GM21528 (cell line): ENCODE results near the gene PLEKHG5.
"Not testable (repeated sequence)": the region's sequence is repeated elsewhere in the genome, so short reads cannot be mapped to it uniquely, and the experiment has no call there.

Source experiments
- ATAC-seq: cut with Tn5 transposase; IDR thresholded peaks from one replicate; pipeline ENCODE4 v1.9.1; 2021; ENCODE audit warnings: mild to moderate bottlenecking, moderate library complexity; ENCODE audit not compliant: unreplicated experiment, low FRiP score

PLEKHG5 gene

DNA sequence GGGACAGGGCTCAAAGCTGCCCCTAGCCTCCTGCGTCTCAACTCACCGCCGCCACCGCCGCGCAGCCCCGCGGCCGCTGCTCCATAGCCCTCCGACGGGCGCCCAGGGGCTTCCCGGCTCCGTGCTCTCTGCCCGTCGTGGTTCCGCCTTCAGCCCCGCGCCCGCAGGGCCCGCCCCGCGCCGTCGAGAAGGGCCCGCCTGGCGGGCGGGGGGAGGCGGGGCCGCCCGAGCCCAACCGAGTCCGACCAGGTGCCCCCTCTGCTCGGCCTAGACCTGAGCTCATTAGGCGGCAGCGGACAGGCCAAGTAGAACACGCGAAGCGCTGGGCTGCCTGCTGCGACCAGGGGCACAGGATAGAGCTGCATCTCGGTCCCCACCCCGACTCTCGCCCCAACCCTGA, 25.4 kb downstream of the PLEKHG5 start, which contains the start of gene TNFRSF25:
TNFRSF25 (minus strand) TSS at position 151 of the 400 bp plus-strand sequence; CDS start at position 85, 66 bp downstream.
- ATAC-seq: no peak

DNA sequence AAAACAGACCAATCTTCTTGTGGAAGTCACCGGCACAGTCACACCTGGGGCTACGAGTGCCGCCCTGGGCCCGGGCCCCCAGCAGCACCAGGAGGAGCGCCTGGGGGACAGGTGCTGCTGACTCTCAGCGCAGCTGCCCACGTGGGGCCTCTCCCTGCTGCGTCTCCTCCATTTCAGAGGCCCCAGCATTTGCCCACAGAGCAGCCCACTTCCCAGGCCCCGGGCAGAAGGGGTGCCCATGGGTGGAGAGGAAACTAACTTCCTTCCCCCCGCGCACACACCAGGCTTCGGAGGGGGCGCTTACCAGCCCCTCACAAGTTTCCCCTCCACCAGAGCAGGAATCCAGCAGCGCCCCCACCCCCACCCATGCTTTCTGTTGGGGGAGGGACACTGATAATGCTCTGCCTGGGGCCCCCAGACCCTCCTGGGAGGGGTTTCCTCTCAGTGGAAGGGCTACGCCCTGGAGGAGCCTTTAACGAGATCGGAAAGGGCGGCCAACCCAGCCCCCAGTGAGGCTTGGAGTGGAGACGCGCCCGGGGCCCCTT, 25.9 kb downstream of the PLEKHG5 start:
- ATAC-seq: no peak

DNA sequence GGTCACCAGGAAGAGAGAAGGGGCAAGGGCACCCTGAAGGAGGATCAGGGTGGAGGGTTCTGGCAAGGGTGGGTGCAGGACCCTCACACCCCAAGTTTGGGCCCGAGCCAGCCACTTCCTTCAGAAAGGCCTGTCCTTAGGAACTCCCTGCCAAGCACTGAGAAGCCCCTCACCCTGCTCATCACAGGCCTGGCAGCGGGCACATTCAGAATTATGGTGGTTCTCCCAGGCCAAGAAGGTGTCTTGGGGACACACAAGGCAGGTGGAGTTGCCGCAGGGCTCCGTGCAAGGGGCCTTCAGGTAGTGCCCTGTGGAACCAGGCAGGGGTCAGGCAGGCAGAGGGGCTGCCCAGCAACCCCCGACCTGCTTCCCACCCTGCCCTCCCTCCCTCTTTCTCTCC, 26.6 kb downstream of the PLEKHG5 start:
- no peak for ATAC-seq

DNA sequence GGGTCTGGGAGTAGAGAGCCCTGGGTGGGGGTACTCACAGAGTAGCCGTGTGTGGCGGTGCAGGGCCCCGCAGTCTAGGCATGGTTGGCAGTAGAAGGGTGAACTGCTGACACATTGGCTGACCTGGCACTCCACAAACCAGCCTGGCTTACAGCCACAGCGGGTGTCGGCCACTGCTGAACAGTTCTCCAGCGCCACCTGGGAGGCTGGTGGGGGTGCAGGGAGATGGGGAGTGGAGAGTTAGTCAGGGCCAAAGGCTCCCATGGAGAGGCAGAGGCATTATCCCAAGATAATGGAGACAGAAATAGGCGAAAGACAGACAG, 27.0 kb downstream of the PLEKHG5 start:
- no peak for ATAC-seq

DNA sequence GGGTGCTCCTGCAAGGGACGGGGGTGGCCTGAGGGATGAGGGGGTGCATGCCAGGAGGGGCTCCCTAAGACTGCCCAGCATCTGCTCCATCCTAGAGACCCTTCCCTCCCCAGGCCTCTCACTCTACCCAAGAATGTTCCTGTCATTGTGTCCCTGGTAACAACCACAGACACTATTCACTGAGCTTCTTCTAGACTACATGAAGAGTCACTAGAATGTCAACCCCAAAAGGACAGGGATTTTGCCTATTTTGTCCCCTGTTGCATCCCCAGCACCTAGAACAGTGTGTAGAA, 28.4 kb downstream of the PLEKHG5 start:
- no peak for ATAC-seq

DNA sequence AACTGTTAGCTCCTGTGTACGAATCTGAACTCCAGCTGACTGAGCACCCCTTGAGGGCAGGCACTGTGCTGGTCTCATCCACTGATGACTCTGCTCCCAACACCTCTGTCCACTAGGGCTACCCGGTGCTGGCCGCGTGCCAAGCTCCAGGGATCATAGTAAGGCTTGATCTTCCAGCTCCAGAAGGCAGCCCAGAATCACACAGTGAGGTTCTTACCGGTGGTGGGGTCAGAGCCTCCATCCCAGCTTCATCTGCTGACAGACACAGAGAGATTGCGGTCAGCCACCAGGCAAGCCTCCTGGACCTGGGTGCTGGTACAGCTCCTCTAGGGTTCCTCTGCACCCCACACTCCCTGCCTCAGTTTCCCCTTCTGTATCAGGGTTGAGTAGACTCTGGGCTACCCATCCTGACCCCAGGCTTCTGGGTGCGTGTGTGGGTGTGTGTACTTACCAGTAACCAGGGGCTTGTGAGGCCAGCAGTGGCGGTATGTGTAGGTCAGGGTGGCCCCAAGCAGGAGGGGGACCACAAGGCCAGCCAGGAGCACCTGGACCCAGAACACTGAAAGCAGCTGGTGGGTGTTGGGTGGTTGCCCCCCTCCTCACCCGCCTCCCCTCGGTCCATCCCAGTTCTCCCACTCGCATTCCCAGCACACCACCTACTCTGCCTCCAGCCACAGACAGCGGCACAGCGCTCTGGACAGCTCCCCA, 28.9 kb downstream of the PLEKHG5 start:
- ATAC-seq: no peak

DNA sequence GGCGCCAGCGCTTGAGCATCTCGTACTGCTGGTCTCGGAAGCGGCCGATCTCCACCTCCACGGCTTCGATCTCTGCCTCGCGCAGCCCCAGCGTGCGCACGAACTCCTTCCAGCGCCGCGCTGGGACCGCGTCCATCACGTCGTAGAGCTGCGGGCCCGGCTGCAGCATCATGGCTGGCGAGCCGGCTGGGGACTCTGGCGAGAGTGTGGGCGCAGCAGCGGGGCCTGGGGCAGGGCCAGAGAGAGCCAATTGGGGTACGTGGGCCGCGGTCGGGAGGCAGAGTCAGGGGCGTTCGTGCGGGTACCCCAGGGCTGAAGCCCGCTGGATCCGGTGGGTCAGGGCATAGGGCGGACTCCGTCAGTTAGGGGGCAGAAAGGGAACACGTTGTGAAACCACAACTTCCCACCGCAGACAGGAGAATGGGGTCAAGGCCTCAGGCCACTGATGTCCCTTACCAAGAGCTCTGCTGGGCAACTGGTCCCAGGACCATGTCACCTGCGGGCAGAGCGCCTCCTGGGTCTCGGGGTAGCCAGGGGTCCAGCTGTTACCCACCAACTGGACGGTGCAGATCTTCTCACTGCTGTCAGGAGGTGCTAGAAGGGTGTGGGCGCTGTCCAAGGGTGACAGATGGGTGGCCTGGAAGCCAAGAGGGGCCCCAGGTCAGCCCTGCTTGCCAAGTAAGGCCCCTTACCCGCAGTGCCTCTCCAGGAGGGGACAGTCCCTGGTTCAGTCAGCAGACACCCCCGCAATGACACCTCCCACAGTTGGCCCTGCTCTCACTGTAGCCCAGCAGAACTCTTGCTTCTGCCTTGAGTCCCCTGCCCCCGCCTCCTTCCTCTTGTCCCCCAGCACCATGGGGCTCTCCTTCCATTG, 29.7 kb downstream of the PLEKHG5 start:
- no peak for ATAC-seq

DNA sequence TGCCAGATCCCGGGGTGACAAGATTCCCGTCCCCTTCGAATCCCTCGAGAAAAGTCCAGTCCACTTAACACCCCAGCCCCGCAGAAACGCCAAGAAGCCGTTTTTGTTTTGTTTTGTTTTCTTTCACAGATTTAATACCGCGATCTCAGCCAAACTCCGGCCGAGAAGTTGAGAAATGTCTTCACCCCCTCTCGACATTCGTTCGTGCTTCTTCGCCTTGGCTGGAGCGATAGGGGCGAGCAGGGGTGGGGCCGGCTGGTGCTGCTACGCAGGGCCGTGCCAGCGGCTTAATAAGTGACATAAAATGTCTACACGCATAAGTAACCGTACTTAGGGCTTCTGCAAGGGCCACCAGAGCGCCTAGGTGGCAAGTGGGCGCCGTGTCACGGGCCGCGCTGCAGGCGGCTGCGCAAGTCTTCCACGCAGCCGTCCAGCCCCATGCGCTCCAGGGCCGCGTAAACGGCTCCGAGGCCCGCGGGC, 30.4 kb downstream of the PLEKHG5 start:
- ATAC-seq: no peak

DNA sequence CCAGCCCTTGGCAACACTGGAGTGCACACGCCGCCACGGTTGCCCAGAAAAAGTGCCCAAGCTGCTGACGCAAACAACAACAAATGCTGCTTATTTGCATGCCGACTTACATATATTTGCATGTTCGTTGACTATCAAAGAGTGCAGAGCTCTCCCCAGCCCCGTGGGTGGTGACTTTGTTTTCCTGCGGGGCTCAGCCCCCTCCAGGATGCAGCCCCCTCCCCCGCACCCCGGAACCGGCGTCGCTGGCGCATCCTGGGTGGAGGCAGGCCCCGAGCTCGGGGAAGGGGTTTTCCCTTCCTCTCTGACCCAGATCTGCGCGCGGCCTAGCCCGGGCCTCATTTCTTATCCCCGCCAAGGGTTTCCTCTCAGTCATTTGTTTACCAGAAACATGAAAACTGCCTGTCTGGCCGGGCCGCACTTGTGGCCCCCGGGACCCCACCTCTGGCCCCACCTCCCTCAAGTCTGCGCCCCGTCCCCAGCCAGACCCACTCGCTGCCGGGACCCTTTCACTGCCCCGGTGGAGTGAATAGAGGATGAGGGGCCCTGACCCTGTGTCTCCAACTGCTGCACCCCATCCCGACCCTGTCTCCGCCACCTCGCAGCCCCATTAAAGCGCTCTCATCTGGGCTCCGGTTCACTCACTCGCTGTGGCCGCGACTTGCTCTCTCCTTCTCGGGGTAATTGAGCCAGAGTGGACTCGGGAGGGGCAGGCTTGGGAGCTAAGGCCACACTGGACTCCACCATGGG, 31.0 kb downstream of the PLEKHG5 start:
- no peak for ATAC-seq

DNA sequence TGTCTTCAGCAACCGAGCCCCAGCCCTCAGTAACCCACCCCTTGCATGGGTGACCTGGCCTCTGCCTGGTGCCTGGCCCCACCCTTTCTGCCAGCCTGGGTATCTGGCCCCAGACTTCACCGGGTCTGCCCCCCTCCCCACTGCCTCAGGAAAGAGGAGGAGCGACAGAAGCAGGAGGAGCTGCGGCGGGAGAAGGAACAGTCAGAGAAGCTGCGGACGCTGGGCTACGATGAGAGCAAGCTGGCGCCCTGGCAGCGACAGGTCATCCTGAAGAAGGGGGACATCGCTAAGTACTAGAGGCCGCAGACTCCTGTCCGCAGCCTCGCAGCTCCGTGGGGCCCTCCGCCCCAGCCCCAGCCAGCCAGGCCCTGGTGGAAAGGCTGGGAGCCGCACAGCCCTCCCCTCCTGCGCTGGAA, 31.6 kb downstream of the PLEKHG5 start:
- ATAC-seq: no peak

DNA sequence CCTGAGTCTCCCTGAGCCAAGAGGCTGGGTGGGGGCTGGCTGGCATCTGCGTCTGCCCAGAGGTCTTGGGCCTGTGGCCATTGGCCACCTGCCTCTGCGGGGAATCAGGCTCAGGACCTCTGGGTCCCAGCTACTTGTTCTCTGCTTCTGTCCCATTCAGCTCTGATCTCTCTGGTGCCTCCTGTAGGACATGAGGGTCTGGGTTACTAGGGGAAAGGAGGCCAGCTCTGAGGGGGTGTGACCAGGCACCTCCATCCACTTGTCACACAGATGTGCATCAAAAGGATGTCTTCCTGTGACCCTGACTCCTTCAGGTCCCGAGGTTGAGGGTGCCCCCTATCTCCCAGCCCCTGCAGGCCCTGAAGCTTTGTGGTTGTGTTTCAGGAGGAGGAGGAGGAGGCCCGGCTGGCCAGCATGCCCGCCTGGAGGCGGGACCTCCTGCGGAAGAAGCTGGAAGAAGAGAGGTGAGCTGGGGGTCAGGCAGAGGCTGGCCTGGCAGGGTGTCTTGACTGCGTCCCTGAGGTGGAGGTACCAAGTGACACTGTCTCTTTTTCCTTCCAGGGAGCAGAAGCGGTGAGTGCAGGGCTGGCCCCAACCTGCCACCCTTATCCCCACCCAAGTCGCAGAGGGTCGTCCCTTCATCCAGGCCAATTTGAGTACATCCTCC, 34.5 kb downstream of the PLEKHG5 start:
- ATAC-seq: no peak

DNA sequence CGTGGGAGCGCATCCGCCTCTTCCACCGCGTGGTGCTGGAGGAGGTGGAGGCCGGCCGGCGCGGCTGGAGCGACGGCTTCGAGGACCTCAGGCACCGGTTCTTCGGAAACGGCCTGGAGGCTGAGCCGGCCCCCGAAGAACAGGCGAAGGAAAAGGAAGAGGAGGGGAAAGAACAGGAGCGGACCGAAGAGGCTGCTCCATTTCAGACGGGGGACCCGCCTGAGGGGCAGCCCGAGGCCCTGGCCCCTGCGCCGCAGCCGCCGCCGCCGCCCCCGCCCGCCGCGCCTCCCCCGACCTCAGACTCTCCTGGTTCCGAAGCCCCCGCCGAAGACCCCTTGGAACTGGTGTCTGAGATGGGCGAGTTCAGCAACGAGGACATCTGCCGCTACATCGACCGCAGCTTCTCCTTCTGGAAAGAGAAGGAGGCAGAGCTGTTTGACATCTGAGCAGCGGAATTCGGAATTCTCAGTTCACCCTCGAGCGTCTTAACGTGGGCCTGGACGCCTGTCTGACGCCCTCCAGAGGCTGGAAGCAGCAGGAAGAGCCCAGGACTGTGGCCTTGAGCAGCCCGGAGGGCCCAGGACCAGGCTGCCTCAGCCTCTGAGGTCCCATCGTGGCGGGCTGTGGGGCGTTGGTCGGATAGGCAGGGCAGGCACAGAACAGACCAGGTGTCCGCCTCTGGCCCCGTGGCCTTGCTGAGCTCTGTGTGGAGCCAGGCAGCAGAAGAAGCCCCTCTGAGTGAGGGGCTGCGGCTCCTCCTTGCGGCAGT, 35.5 kb downstream of the PLEKHG5 start:
- not testable (repeated sequence) for ATAC-seq

DNA sequence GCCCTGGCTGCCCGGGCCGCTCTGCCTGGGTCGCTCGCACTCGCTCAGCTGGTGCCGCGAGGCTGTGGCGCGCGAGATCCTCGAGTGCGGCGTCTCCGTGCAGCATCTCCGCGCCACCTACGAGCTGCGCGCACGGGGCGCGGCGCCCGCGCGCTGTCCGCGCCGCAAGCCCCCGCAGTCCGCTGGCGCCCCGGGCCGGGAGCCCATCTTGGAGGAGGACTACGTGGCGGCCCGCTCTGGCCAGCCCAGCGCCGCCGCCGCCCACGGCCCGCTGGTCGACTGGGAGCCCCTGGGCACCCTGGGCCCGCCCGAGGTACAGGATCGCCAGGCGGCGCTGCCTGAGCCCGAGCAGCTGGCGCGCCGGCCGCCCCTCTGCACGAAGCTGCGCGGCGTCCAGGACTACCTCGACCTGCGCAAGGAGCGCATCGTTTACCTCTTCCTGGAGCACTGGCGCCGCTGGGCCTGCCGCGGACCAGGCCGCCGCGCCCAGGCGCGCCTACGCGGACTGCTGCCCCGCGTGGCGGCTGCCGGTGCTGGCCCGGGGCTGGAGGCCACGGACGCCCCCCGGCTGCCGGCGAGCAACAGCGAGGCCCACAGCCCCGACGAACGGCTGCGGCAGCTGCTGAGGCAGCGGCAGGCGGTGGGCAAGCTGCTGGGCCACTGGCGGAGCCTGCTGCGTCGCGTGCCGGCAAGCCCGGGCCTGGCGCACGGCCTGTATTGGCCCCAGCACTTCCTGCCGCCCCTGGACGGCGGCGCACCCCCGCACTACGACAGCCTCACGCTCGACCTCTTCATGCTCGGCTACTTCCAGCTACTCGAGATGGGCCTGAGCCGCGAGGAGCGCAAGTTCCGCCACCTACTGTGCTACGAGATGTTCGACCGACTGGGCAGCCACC, 36.4 kb downstream of the PLEKHG5 start:
- no peak for ATAC-seq

DNA sequence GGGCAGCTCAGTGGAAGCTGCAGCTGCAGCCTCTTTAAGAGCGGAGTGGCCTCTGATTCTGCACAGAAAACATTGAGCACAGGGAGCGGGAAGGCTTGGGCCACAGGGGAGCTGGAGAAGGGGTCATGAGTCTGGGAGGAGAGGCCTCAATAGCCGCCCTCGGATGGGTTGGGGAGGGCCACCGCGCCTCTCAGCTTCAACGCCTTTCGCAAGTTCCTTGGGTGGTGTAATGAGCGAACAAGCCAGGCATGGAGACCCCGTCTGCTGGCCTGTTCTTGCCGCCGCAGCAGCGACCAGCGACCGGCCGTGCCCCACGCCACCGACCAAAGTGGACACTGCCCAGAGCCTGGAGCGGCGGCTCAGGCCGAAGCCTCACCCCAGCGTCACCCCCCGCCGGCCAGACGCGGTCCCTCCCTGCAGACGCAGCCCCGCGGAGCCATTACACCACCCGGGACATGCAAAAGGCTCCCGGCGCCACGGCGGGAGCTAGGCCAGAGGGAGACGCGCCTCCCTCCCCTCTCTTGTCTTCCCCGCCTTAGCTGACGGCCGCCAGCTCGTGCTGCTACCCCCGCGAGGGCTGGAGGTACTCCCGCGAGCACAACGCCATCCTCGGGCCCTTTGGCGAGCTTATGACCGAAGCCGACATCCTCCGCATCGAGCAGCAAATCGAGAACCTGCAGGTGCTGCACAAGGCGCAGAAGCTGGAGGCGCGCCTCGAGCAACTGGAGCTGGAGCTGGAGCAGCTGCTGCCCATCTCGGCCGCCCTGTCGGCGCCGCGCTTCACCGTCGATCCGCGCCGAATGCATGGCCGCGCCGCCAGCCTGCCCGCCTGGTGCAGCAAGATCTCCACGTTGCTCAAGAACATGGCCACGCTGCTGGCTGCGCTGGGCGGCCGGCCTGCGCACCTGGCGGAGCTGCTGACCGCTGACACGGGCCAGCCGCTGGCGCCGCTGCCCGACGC, 37.3 kb downstream of the PLEKHG5 start:
- ATAC-seq: not testable (repeated sequence)

DNA sequence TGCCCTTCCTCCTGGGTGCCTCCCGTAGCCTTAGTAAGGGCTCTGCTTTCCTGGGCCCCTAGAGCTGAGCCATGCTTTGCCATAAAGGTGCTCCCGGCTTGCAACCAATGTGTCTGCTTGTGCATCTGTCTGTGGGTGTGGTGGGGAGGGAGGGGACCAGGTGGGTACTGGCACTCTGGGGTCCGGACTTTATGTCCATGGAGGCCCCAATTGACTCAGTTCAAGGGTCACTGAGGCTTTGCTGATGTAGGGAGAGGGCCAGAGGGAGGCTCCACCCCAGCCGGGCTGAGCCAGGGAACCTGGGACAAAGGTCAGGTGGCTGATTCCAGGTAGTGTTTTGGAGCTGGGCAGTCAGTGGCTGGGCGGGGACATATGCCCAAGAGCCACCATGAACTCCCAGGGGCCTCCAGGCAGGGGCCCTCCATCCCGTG, 40.5 kb downstream of the PLEKHG5 start:
- no peak for ATAC-seq

DNA sequence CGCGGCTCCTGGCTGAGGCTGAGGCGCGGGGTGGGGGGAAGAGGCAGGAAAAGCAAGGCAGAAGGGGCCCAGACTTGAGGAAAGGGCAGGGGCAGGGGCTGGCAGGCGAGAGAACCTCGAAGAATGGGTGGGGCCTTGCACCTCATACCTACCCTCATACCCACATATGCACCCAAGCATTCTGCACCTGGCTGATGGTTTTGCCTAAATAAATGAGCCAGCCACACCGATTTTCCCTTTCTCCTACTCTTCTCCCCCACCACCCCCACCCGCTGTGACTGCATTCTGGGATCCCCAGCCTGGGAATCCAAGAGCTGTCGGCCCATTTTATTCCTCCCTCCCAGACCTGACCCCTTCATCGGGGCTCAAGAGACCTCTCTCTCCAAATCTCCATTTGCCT, 41.0 kb downstream of the PLEKHG5 start:
- not testable (repeated sequence) for ATAC-seq

DNA sequence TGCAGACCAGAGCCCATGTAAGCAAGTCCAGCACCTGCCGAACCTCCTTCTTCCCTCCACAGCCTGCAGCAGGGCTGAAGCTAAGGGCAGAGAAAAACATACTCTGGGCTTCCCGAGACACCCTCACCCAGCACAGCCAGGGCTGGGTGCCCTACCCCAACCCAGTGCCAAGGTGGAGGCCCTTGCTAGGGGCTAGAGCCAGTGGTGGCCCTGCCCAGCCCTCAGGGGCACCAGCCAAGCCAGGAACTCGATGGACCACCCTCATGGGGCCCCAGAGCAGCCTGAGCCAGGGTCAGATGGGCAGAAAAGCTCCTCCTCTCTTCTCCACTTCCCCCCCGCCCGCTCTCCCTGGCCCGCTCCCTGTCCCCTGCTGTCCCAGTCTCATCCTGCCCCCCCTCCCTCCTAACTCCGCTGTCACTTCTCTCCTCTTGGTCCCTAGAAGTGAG, 41.4 kb downstream of the PLEKHG5 start:
- ATAC-seq: no peak
